Choroid plexus epithelial cell (primary cell): ENCODE data around the gene CATSPERZ.

ENCODE experiments used
- DNase-seq: peaks from one replicate; pipeline ENCODE4 v3.0.0-alpha.2; 2010; ENCODE audit warnings: low read depth
- H3K4me3 ChIP-seq: 2 replicates; pipeline ENCODE4 v1.5.1; 2011; ENCODE audit warnings: low read depth, mild to moderate bottlenecking, control low read depth, low read length, moderate library complexity
- CTCF ChIP-seq: conservative IDR thresholded peaks from 2 replicates; pipeline ENCODE4 v1.5.1; 2011; ENCODE audit warnings: low read depth, mild to moderate bottlenecking, control low read depth, inconsistent platforms, low read length, moderate library complexity

The CATSPERZ gene

GRCh38 chr11:64331569-64332371, 31.6 kb downstream of the CATSPERZ start:
- no peak overlapping the region for H3K4me3 ChIP-seq
- peak; percentile 86 for DNase-seq
- TF ChIP-seq CTCF = peak; percentile 78

- no peak for DNase-seq
- TF ChIP-seq CTCF = no peak
- no peak overlapping the region for H3K4me3 ChIP-seq
These were observed 33.4 kb downstream of the CATSPERZ start for GRCh38 chr11:64333556-64333955.

- no peak for TF ChIP-seq CTCF
- peak; percentile 84 for DNase-seq
- no peak overlapping the region for H3K4me3 ChIP-seq
These were observed 34.9 kb downstream of the CATSPERZ start for GRCh38 chr11:64334764-64335735.

- no peak for TF ChIP-seq CTCF
- H3K4me3 ChIP-seq = no peak overlapping the region
- DNase-seq = no peak
These were observed 37.5 kb downstream of the CATSPERZ start for GRCh38 chr11:64337538-64338249.

- DNase-seq = no peak
- TF ChIP-seq CTCF = no peak
- no peak overlapping the region for H3K4me3 ChIP-seq
These were observed 38.6 kb downstream of the CATSPERZ start for GRCh38 chr11:64338716-64339115.

- no peak for TF ChIP-seq CTCF
- H3K4me3 ChIP-seq = no peak overlapping the region
- DNase-seq = no peak
These were observed 39.1 kb downstream of the CATSPERZ start for GRCh38 chr11:64339286-64339685.
